ENCODE data around the gene CTH. TPM values are rescaled to one million over a fixed set of nuclear protein-coding genes. Genes with fewer than 3 reads are reported as not detected.

CTH gene
- total and polyA plus RNA-seq, 4 donors: 8.9 to 49.4 (median 44.8) TPM

GRCh38 chr1:70426154-70427131 lies 15.4 kb downstream of the CTH start (continued):
- no peak for TF ChIP-seq REST (IDR thresholded peaks at IDR 0.05)

DNA sequence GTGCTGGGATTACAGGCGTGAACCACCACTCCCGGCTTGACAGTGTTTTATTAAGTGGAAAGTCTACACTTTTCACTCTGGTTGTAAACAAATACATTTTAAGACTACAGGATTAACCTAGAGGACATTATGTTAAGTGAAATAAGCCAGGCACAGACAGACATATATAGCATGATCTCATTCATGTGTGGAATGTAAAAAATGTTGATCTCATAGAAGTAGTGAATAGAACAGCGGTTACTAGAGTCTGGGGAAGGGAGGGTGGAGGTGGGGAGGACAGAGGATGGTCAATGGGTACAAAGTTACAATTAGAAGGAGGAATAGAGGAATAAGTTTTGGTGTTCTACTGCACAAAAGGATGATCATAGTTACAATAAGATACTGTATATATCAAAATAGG lies 16.9 kb downstream of the CTH start:
- 92% methylated on average over 3 of the region's 3 CpGs for WGBS
- TF ChIP-seq ATF3 (IDR thresholded peaks at IDR 0.05) (no peak), JUND (IDR thresholded peaks at IDR 0.05) (no peak), REST (IDR thresholded peaks at IDR 0.05) (no peak), RXRA (IDR thresholded peaks at IDR 0.05) (no peak), GABPA (IDR thresholded peaks at IDR 0.05 in 1 of 2, conservative IDR thresholded peaks at IDR 0.05 in 1 of 2) (no peak), TAF1 (conservative IDR thresholded peaks at IDR 0.05) (no peak), SP1 (IDR thresholded peaks at IDR 0.05) (no peak), RAD21 (IDR thresholded peaks at IDR 0.05) (no peak), NR2F2 (IDR thresholded peaks at IDR 0.05) (no peak), FOXA2 (IDR thresholded peaks at IDR 0.05) (no peak), HNF4A (conservative IDR thresholded peaks at IDR 0.05) (no peak), YY1 (IDR thresholded peaks at IDR 0.05) (no peak)
- TF ChIP-seq, protein P1, sequence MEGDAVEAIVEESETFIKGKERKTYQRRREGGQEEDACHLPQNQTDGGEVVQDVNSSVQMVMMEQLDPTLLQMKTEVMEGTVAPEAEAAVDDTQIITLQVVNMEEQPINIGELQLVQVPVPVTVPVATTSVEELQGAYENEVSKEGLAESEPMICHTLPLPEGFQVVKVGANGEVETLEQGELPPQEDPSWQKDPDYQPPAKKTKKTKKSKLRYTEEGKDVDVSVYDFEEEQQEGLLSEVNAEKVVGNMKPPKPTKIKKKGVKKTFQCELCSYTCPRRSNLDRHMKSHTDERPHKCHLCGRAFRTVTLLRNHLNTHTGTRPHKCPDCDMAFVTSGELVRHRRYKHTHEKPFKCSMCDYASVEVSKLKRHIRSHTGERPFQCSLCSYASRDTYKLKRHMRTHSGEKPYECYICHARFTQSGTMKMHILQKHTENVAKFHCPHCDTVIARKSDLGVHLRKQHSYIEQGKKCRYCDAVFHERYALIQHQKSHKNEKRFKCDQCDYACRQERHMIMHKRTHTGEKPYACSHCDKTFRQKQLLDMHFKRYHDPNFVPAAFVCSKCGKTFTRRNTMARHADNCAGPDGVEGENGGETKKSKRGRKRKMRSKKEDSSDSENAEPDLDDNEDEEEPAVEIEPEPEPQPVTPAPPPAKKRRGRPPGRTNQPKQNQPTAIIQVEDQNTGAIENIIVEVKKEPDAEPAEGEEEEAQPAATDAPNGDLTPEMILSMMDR (IDR thresholded peaks at IDR 0.05; ENCODE audit: low read depth, low read length, missing input control): no peak
- Histone ChIP-seq H3K4me1 (ENCODE audit: control insufficient read depth in 4 of 4, insufficient read depth in 4 of 4, low read length in 3 of 4) (peaks cover 0 to 14% (median 9%) of the 10 kb centered on the region in 4 donors), H3K27me3 (ENCODE audit: control insufficient read depth in 4 of 4, insufficient read depth in 4 of 4, low read length in 3 of 4) (no peaks in the 10 kb centered on the region), H3K36me3 (ENCODE audit: control insufficient read depth in 4 of 4, insufficient read depth in 3 of 4, low read depth in 1 of 4, low read length in 3 of 4) (peaks cover 6 to 56% (median 32%) of the 10 kb centered on the region in 4 donors), H3K9me3 (ENCODE audit: control insufficient read depth in 4 of 4, low read length in 3 of 4) (no peaks in the 10 kb centered on the region), H3K27ac (ENCODE audit: low read depth in 1 of 2, low read length in 2 of 2) (no peak overlapping the region), H3K9ac (ENCODE audit: low read depth in 1 of 2, low read length in 2 of 2) (no peak overlapping the region), H3K4me3 (ENCODE audit: low read depth in 1 of 3, low read length in 3 of 3) (no peak overlapping the region)
- DNase-seq (ENCODE audit: low spot score): no peak

Data from liver (tissue), 9 donors.